ENCODE data around the gene OR2V1. TPM values are rescaled to one million over a fixed set of nuclear protein-coding genes. Genes with fewer than 3 reads are reported as not detected.
"Not testable (repeated sequence)": the region's sequence is repeated elsewhere in the genome, so short reads cannot be mapped to it uniquely, and the experiment has no call there.

Gene OR2V1
- total RNA-seq, 1 donor from 2014 or later, result not detected

DNA sequence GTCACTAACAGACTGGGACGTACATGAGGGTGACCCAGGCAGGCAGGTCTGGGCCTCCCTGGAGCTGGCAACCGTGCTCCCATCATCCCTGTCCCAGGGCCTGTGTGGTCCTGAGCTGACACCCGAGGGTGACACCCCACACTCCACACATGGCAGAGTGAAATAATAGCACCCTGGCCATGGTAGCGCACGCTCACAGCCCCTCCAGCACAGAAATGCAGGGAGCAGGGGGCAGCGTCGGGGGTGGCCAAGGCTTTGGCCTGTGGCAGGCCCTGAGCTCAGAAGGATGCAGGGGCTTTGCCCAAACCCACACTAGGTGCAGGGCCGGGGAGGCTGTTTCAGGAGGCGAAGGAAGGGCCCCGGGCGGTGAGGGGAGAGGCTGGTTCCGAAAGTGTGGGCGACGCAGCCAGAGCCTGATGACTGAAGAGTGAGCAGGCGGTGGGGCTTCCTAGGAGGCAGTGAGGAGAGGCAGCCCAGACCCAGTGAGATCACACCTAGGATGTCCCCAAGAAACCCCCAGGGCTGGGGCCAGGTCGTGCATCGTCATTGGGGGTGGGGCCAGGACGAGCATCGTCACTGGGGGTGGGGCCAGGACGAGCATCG lies 29.3 kb upstream of the OR2V1 start:
- DNase-seq (ENCODE audit: low read depth, low spot score), result no peak

DNA sequence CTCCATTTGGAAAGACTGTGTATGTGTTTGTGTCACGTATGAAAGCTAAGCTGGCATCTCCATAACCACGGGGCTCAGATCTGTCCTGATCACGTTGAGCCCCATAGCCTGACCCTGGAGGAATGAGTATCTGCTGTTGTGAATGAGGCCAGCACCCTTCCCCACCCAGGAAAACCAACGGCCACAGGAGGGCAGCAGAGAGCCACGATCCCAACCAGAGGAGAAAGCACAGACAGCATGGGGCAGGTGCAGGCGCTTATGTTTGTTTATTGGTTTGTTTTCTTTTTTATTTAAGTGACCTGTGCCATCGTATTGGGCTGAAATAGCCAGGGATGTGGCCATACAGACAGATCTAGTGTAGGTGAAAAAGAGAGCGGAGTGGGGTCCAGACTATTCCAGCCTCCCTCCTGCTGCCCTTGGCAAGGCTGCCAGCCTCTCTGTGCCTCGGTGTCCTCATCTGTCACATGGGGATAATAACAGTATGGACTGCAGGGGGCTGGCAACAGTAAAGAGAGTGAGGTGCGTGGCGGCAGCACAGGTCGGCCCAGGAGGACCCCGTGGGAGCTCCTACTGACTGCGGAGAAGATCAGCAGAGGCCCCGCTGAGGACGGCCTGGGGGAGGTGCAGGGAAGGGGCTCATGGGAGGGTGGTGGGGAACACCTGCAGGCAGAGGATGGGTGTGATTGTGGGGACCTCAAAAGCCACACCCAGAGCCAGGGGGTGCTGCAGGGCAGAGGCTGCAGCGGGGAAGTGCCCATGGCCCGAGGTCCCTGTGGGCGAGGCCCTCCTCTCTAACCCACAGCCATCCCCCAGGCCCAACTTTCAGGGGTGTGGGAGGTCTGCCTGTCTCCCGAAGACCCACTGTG lies 28.6 kb upstream of the OR2V1 start:
- DNase-seq (ENCODE audit: low read depth, low spot score), result no peak

DNA sequence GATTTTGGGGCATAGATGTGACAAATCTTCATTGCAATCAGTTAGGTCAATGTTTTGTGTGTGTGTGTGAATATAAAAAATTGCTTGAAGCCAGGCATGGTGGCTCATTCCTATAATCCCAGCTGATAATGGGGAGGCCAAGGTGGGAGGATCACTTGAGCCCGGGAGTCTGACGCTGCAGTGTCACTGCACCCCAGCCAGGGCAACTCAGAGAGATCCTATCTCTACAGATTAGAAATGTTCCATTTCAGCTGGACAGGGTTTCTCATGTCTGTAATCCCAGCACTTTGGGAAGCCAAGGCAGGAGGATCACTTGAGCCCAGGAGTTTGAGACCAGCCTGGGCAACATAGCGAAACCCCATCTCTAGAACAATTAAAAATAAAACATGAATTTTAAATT lies 27.9 kb upstream of the OR2V1 start:
- DNase-seq (ENCODE audit: low read depth, low spot score), result no peak

DNA sequence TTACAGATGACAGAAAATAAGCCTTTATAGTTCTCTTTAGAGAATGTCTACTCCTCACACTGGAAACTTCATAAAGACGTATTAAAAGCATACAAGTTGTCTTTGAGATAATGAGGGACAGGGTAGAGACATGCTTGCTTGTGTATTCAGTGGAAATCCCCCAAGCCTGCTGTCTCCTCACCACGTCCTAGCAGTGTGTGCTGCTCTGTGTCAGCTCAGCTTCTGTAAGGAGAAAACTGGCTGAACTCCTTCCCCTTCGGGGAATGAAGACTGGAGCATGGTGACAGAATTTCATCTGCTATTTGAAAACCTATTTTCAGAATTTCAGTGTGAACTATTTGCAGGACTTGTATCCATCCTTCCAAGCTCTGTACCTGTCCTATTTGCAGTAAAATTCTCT lies 25.8 kb upstream of the OR2V1 start:
- DNase-seq (ENCODE audit: low read depth, low spot score), result no peak

DNA sequence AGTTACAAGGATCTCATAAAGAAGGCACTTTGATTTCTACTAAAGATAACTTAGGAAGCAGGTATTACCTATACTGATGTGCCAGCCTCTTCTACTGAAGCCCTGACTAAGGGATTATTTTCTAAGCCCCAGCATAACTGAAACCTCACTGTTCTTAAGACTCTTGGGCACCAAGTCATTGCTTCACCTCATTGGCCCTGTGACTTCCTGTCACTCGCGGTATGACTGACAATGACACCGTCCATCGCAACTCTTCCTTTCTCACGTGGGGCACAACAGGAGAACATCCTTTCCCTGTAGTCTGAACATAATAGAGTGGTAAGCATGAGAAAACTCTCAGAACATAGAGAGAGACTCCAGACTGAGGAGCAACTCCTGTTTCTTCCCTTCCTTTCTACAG lies 22.8 kb upstream of the OR2V1 start:
- DNase-seq (ENCODE audit: low read depth, low spot score), result no peak

DNA sequence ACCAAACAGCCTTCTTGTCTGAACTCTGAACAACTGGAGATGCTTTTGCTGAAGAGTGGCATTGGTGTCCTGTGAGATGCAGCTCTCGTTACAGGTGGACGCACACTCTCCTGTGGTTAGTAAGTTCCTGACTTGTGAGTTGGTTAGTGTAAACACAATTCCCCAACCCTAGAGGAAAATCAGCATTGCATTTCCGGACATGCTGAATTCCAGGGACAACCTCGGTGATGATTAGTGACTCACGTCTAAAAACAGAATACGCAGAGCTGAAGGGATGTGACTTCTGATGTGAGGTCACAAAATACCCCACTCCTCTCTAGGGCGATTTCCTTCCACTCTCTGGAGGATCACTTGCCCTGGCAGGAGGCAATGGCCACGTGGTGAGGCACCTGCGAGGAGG lies 21.4 kb upstream of the OR2V1 start:
- DNase-seq (ENCODE audit: low read depth, low spot score), result no peak

DNA sequence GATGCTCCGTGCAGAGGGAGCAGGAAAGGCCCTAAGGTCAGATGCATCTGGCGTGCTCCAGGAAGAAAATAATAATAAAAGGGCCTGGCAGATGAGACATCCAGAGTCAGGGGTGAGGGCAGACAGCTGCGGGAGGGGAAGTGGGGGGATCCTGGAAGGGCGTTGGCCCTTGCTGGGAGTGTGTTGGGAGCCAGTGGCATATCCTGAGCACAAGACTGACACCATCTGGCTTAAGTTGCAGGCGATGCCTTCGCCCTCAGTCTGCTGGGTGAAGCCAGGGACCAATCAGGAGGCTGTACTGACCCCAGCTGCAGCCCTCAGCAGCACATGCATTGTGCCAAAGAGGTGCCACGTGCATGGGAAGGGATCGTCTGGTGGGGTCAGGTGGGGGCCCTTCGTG lies 20.2 kb upstream of the OR2V1 start:
- DNase-seq (ENCODE audit: low read depth, low spot score), result no peak

DNA sequence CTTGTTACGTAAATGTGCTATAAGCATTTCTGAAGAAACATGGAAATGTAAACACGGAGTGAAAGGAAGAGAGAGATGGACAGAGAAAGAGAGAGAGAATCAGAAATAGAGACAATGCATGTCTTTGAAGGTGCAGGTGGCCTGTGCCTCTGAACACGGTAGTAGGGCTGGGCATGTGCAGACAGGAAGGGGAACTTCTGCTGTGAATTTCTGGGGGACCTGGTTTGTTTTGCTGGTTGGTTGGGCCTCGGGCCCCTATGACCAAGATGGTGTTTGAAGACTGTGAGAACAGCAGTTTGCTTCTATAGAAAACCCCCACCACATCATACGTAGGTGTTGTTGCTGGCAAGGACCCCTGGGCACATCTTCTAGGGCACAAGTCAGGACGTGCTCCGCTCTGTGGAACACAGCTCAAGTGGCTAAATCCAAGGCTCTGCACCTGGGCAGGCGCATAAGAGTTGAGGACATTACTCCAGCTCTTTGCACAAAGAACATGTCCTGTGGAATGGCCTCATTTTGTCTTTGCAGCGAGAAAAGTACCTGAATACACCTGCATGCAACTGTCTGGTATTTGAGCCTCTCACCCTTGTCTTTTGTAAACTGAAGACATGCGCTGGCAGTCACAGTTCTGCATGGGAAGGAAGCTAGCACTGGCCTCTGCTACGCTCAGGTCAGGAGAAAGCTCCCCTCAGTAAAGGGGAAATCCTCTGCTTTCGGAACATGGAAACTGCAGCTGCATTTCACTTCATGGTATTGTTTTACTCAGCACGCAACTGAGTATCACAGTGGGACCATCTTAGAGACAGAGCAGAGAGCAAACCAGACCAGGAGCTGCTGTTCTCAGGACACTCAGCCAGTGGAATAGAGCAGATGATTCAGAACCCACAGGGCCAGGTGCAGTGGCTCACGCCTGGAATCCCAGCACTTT lies 19.1 kb upstream of the OR2V1 start:
- no peak for DNase-seq (ENCODE audit: low read depth, low spot score)

DNA sequence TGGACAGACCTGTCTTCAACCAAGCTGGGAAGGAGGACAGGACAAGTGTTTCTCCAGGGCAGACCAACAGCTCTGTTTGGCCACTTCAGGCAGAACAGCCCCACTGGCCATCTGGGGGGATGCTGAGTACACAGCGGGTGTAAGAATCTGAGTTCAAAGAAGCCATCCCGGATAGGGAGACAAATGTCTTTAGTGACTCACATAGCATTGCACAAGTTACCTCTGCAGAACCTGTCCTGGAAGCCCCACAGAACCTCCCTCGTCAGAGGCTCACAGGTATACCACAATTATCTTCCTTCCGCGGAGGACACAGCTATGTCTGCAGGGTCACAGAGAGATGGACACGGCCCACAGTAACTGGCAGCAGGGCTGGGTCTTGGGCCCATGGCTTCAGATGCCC lies 18.4 kb upstream of the OR2V1 start:
- DNase-seq (ENCODE audit: low read depth, low spot score), result no peak

DNA sequence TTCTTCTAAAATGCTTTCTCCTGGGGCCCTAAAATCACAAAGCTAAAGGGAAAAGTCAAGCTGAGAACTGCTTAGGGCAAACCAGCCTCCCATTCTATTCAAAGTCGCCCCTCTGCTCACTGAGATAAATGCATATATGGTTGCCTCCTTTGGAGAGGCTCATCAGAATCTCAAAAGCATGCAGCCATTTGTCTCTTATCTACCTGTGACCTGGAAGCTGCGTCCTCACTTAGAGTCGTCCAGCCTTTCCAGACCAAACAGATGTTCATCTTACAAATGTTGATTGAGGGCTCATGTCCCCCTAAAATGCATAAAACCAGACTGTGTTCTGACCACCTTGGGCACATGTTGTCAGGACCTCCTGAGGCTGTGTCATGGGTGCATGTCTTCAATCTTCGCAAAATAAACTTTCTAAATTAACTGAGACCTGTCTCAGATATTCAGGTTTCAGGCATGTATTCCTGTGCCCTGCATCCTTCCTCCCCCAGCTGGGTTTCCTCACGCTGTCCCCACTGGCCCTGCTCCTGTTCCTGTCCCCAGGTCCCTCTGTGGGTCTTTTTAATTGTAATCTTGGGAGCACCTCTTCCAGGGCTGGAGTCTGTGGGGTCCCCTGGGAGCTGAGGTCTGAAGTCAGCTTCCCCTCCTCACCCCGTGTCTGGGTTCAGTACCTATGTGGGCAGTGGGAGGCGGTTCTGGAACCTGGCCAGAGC lies 16.1 kb upstream of the OR2V1 start, which contains the start of gene OR2V2:
Gene OR2V2, plus strand, starts transcription at position 660 of the 710 bp plus-strand sequence. CDS start 7,357 bp downstream, outside the sequence.
- not testable (repeated sequence) for DNase-seq (ENCODE audit: low read depth, low spot score)

DNA sequence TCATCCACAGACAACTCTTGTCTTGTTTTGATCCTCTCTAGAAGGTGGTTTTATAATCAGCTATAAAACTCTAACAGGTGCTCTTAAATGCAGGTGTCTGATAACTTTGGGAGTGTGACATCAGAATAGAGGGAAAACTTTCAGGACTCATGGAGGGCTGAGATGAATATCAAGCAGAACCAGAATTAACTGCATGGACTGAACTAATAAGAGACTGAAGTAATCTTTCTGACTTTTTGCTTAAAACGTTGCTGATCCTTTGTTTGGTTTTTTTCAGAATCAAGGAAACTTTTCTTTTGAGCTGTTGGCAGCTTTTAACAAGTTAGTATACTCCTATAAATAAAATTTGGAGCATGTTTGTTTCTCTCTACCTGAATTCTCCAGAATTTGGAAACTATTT lies 14.2 kb upstream of the OR2V1 start:
- DNase-seq (ENCODE audit: low read depth, low spot score), result no peak

DNA sequence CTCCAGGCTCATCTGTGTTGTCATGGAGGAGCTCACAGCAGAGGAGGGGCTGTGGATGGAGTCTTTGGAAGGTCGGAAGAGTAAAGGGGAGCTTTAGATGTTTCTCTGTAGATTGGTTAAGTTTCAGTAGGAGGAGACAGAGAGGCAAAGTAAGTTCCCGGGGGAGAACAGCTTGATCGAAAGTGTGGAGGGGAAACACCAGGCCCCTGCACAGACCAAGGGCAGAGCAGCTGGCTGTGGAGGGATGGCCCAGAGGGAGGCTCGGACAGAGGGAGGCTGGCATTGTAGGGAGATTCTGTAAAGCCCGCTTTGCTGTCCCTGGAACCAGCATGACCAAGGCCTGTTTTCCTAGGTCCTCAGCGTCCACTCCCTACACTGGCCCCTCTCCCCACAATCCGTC lies 11.1 kb upstream of the OR2V1 start:
- no peak for DNase-seq (ENCODE audit: low read depth, low spot score)

DNA sequence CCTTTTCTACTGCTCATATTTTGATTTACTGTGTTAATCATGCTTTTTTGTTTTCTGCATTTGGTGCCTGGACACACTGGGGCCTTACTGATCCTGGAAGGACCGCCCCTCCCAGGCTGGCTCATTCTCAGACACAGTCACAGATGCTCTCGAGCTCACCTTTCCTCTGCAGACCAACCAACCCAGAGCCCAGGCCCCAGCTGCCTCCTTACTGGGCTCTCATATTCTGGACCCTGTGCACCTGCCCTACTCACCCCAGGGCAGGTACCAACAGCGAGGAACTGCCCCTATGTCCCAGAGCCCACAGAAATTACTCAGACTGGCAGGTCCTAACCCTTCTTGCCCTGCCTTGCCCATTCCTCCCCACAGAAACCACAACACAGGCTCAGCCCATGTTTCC lies 9.8 kb upstream of the OR2V1 start:
- DNase-seq (ENCODE audit: low read depth, low spot score), result no peak

DNA sequence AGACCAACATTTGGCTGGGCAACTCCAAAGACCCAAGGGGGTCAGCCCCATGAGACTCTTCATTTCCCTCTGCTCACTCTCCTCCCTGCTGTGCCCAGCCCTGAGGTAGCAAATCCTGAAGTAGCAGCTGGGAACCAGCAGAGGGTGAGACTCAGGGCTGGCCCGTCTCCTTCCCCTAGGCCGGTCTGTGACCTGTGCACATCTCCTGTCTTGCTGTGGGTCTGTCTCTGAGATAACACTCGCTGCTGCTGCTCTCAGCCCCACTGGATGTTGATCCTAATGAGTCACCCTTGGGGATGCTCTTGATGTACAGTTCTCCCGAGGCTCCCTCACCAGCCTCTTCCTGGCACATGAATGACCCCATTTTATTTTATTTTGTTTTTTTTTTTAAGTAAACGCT lies 7.3 kb upstream of the OR2V1 start:
- no peak for DNase-seq (ENCODE audit: low read depth, low spot score)

DNA sequence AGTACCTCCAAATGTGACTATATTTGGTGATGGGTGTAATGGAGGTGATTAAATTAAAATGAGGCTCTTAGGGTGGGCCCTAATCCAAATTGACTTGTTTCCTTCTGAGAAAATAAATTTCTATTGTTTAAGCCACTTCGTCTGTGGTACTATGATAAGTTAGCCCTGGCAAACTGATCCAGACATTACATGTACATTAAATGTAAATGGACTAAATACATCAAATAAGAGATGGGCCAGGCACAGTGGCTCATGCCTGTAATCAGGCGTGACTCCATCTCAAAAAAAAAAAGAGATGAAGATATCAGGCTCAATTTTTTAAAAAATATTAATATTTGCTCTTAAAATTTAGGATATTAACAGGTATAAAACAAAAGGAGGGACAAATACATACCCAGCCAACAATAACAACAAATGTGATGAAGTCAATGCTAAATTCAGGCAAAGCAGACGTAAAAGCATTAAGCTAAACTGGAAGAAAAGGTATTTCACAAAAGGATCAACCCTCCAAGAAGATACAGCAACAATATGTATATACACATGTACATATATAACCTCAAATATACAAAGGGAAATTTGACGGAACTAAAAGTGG lies 5.5 kb upstream of the OR2V1 start:
- DNase-seq (ENCODE audit: low read depth, low spot score), result no peak

DNA sequence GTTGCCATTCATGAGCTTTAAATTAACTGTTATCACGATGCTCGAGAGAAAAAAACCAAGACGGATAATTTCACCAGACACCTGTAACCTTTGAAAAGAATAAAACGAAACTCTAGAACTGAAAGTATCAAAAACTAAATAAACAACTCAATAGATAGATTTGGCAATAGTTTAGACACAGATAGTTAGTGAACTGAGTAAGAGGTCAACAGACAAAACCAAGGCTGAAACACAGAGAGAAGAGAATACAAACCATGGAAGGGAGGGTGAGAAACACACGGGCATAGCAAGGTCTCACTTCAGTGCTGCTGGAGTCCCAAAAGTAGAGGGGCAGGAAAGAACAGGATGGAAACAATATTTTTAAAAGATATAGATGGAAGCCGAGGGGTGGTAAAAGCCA lies 3.3 kb upstream of the OR2V1 start:
- no peak for DNase-seq (ENCODE audit: low read depth, low spot score)

DNA sequence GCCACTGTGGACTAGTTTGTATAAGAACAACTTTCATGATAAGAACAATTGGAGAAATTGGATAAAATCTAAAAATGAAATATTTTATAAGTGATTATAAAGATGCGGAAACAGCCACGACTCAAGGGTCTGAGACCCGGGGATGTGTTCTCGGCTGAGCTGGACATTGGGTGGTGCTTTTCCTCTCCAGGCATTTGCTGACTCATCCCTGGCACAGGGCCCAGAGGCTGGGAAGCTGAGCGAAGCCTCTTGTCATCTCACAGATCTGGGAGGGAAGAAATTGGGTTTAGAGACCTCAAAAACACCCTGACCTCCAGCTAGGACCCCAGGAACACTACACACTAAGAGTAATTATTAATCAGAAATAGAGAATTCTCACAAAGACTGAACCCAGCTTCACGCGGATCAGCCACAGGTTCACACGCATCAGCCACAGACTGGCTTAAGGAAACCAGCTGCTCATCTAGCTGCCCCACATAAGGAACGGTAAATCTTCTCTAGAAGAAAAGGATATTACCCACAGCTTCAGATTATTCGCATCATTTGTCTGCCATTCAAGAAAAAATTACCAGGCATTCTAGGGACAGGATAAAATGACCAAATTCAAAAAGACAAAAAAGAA lies 2.8 kb upstream of the OR2V1 start:
- DNase-seq (ENCODE audit: low read depth, low spot score), result no peak

DNA sequence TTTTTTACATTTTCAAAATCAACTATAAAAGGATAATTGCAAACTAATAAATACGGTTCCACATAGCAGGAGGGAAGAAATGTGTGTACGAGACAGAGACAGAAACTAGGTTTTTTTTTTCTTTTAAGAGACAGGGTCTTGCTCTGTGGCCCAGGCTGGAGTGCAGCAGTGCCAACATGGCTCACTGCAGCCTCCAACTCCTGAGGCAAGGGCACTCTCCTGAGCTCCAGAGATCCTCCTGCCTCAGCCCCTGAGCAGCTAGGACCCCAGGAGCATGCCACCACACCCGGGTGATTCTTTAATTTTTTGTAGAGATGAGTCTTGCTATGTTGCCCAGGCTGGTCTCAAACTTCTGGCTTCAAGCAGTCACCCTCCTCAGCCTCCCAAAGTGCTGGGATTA lies 2.1 kb upstream of the OR2V1 start:
- DNase-seq (ENCODE audit: low read depth, low spot score), result no peak

DNA sequence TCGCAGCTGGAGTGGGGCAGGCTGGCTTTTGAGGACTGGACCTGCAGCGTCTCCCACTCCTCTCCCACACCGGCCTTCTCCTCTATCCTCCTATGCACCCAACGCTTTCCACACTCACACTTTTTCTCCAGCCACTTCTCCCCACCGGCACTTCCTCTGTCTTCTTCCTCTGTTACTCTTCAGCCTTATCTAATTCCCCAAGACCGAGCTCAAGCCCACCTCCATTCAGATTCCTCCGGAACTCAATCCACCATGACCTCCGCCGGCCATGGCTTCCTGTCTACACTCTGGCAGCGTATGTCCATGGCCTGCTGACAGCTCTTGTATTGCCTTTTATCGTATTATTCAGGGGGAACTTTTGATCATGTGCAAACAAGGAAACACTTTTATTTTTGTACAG lies 545 bp upstream of the OR2V1 start:
- DNase-seq (ENCODE audit: low read depth, low spot score), result no peak

DNA sequence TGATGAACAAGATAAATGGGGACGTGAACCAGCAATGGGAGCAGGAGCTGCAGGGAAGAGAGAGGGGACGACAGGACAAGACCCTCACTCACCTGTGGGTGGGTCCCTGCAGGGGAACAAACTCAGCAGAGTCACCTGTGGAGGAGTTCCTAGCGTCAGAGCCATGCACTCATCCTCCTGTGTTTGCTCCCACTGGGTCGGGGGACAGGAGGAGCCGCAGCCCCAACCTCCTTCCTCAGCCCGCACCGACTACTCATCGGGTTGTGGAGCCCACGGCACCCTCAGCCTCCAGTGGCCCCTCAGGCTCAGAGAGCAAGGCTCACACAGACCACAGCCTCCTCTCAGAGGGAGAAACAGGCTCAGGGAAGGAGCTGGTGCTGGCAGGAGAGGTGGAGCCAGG lies 888 bp downstream of the OR2V1 start:
- DNase-seq (ENCODE audit: low read depth, low spot score), result not testable (repeated sequence)

DNA sequence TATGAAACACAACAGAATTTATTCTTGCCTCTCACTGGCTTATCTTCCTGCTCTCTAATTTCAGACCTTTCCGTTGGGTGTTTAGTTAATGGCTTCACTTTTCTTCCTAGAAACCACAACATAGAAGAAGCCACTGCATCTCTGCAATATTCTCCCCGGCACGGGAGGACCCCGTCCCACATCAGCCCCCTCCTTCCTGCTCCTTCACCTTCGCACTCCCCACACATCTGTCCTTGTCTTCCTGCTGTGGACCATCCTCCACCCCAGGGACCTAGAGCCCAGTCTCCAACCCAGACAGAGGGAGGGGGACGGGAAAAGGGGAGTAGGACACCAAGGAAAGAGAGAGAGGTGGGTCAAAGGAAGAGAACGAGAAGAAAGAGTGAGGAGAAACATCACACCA lies 1.4 kb downstream of the OR2V1 start:
- no peak for DNase-seq (ENCODE audit: low read depth, low spot score)
